Retina (tissue), 1 donor: ENCODE data around the gene HPSE2.

ENCODE experiments used
- DNase-seq: peaks from one replicate; pipeline ENCODE4 v3.0.0-alpha.2; 2016

Gene HPSE2

GRCh38 chr10:98453729-98454128 lies 781.9 kb downstream of the HPSE2 start:
- DNase-seq = no peak

GRCh38 chr10:98450618-98451017 lies 785.0 kb downstream of the HPSE2 start:
- DNase-seq = no peak

- no peak for DNase-seq
Observed at GRCh38 chr10:98449287-98449686, 786.4 kb downstream of the HPSE2 start.

- peak; percentile 87 for DNase-seq
Observed at GRCh38 chr10:98446661-98447221, 788.9 kb downstream of the HPSE2 start, which contains the start of gene HPS1. Gene HPS1 (minus strand): TSS chr10:98446935. CDS start chr10:98443240, 3,695 bp downstream.

- peak; percentile 71 for DNase-seq
Observed at GRCh38 chr10:98446151-98446660, 789.4 kb downstream of the HPSE2 start.

GRCh38 chr10:98445200-98445812 lies 790.3 kb downstream of the HPSE2 start:
- DNase-seq = no peak

- DNase-seq = no peak
Observed at GRCh38 chr10:98444314-98445006, 791.2 kb downstream of the HPSE2 start.

- DNase-seq = no peak
Observed at GRCh38 chr10:98438715-98439114, 796.9 kb downstream of the HPSE2 start.

GRCh38 chr10:98436704-98437103 lies 798.9 kb downstream of the HPSE2 start:
- no peak for DNase-seq

GRCh38 chr10:98435178-98435577 lies 800.5 kb downstream of the HPSE2 start:
- DNase-seq = no peak

- no peak for DNase-seq
Observed at GRCh38 chr10:98433881-98434732, 801.5 kb downstream of the HPSE2 start.

- no peak for DNase-seq
Observed at GRCh38 chr10:98433371-98433770, 802.3 kb downstream of the HPSE2 start.

GRCh38 chr10:98432330-98432729 lies 803.3 kb downstream of the HPSE2 start:
- DNase-seq = no peak

GRCh38 chr10:98431016-98431415 lies 804.6 kb downstream of the HPSE2 start:
- no peak for DNase-seq

GRCh38 chr10:98430427-98430826 lies 805.2 kb downstream of the HPSE2 start:
- DNase-seq = no peak

GRCh38 chr10:98429320-98430072 lies 806.2 kb downstream of the HPSE2 start:
- DNase-seq = no peak

- no peak for DNase-seq
Observed at GRCh38 chr10:98427011-98427515, 808.6 kb downstream of the HPSE2 start.

GRCh38 chr10:98425511-98426352 lies 809.9 kb downstream of the HPSE2 start:
- DNase-seq = no peak

- no peak for DNase-seq
Observed at GRCh38 chr10:98424295-98425254, 811.1 kb downstream of the HPSE2 start.

- DNase-seq = no peak
Observed at GRCh38 chr10:98423691-98424120, 811.9 kb downstream of the HPSE2 start.
